Erythroblast (primary cell): ENCODE data around the gene TUBA4B.

Source experiments
- GATA1 ChIP-seq: IDR thresholded peaks from 2 replicates; pipeline ENCODE4 v1.6.1; 2011; ENCODE audit warnings: low read depth, mild to moderate bottlenecking, control low read depth, low read length, moderate library complexity
- POLR2A ChIP-seq: IDR thresholded peaks from 2 replicates; pipeline ENCODE4 v1.6.1; 2011; ENCODE audit warnings: mild to moderate bottlenecking, low read length

DNA sequence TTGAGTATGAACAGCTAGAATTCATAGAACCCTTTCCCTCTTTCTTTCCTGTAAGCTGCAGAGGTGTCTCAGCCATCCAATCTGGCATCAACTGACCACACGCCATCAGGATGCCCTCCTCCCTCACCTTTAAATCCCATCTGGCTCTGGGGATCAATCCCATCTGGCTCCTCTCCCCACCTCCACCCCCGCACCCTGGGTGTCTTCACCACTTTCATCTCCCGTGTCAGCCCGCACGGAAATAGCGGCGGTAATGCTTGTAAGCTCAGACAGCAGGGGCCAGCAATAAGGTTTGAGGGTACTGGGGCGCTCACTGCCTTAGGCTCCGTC, 508 bp upstream of the TUBA4B start:
- TF ChIP-seq POLR2A (no peak), GATA1 (no peak)
